AG09309 (cell line): ENCODE results near the gene C7orf33.

Experiments
- DNase-seq: peaks from one replicate; pipeline ENCODE4 v3.0.0-alpha.2; 2010; ENCODE audit warnings: low read depth
- H3K4me3 ChIP-seq: 2 replicates; pipeline ENCODE4 v1.5.1; 2011; ENCODE audit warnings: mild to moderate bottlenecking, low read depth, low read length, moderate library complexity; ENCODE audit not compliant: control insufficient read depth
- TF ChIP-seq, protein P1 (sequence below): IDR thresholded peaks from 2 replicates; pipeline ENCODE4 v1.5.1; 2011; ENCODE audit warnings: mild to moderate bottlenecking, low read depth, low read length, inconsistent platforms; ENCODE audit not compliant: insufficient read depth, control insufficient read depth; ENCODE audit errors: missing control alignments

C7orf33 gene, protein sequence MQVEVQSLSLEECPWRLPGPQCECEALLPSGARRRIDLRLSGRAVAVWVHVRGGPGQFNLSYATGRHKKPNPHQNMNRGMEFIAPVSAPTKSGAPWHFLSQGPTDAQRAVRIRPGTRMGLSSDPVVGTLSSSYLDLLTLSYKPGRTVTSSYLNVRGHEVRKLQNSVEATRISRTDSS

DNA sequence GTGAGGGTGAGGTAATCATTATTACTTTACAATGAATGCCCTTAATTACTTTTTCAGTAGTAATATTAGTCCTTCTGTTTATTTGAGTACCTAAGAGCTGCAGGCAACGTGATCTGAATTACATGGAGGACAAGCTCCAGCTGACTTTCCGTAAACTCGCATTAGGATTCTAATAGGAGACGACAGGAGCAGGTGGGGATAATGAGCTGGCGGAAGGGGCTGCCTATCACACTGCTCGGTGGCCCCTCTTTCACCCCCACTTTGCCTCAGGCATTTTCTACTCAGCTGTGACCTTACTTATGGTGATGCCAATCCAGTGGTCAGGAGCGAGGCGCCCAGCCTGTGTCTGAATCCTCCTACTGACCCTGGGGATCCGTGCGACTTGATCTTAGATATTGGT is at the start of gene C7orf33:
TSS of gene C7orf33 (plus strand) at position 296 of the 400 bp plus-strand sequence. CDS start 160 bp downstream, outside the sequence.
- DNase-seq, result no peak
- TF ChIP-seq, protein P1, sequence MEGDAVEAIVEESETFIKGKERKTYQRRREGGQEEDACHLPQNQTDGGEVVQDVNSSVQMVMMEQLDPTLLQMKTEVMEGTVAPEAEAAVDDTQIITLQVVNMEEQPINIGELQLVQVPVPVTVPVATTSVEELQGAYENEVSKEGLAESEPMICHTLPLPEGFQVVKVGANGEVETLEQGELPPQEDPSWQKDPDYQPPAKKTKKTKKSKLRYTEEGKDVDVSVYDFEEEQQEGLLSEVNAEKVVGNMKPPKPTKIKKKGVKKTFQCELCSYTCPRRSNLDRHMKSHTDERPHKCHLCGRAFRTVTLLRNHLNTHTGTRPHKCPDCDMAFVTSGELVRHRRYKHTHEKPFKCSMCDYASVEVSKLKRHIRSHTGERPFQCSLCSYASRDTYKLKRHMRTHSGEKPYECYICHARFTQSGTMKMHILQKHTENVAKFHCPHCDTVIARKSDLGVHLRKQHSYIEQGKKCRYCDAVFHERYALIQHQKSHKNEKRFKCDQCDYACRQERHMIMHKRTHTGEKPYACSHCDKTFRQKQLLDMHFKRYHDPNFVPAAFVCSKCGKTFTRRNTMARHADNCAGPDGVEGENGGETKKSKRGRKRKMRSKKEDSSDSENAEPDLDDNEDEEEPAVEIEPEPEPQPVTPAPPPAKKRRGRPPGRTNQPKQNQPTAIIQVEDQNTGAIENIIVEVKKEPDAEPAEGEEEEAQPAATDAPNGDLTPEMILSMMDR, result no peak
- no peak within 1 kb of the TSS for H3K4me3 ChIP-seq

DNA sequence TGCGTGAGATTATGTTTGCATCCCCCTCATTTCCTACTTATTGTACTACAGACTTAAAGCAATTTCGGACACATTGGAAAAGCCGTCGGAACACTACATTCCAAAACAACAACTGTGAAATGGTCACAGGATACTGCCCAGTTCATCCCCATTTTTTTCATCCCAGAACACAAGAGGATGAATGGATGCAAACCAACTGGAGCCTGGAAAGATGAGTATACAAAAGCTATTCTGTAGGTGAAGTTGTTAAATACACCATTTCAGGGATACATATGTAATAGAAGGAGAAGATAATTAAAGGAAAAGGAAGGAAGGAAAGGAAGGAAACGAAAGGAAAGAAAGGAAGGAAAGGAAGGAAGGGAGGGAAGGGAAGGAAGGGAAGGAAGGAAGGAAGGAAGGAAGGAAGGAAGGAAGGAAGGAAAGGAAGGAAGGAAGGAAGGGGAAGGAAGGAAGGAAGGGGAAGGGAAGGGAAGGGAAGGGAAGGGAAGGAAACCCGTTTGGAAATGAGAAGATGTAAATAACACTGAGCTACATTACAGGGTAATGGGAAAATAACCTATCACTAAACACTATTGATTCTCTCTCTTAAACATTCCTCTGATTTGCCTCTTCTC is 48.6 kb upstream of the C7orf33 start:
- TF ChIP-seq, protein P1, result no peak
- no peak overlapping the region for H3K4me3 ChIP-seq
- no peak for DNase-seq

DNA sequence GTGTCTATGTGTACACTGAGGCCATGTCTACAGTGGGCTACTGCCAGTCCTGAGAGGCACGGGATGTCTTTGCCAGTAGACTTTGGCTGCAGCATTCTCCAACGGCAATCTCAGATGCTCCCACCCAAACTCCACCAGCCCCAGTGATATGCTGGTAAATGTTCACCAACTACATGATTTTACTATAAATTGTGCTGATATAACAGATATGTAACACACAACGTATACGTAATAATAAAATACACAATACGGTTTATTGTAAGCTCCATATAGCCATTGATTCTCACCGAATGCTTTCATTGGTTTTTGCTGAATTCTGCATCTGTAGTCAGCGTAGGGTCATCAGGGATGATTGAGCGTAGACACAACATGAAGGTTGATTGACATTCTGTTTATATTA is 47.3 kb upstream of the C7orf33 start:
- DNase-seq, result no peak
- TF ChIP-seq, protein P1, result no peak
- no peak overlapping the region for H3K4me3 ChIP-seq

DNA sequence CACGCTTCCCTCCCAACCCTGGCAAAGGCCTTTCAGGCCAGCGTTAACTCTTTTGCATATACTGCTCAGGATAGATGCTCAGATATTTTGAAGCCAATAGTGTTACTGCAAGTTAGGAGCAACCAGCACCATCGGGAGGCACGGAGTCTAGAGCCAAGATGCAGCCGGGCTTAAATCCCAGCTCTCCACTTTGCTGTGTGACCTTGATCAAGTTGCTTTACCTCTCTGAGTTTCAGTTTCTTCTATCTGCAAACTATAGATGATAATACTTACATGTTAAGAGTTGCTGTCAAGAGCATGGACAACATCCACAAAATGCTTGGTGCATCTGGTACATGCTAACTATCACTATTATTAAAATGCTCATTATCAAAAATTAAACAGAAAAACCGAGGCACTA is 45.4 kb upstream of the C7orf33 start:
- TF ChIP-seq, protein P1, result no peak
- no peak overlapping the region for H3K4me3 ChIP-seq
- DNase-seq, result no peak

DNA sequence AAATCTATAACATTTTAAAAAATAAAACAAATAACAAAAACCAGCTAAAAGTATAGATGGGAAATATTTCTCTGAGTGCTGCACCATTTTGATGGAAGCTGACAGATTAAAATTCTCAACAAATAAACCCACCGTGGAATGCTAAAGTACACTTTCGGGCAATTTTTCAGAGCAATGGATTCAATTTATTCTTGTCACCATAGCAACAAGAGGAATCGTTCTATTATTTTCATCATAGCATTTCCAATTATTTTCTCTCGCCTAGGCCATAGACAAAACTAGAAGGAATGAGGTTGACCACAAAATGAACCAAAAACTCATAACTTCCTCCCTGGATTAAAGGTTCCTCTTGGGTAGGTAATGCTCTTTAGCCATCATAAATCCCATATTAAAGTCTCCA is 44.6 kb upstream of the C7orf33 start:
- no peak for DNase-seq
- TF ChIP-seq, protein P1, result no peak
- H3K4me3 ChIP-seq, result no peak overlapping the region

DNA sequence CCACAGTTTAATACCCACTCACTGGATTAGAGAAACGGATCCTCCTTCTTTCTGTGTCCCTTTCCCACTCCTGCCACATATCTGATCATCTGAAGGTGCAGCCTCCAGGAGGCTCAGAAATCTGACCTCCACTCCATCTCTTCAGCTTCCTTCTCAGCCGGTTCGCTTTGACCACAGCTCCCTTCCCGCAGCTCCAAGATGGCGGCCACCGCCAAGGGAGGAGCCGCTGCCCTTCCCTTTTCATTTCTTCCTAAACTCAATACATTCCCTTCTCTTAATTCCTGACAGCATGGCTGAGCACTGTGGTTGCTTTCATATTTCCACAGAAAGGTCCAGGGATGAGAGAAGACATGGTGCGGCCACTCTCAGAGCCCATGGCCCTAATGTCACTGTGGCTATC is 43.7 kb upstream of the C7orf33 start:
- no peak for DNase-seq
- TF ChIP-seq, protein P1, result no peak
- no peak overlapping the region for H3K4me3 ChIP-seq
